Tibial nerve (tissue), 4 donors: Measurements from ENCODE around the gene ABCC4. TPM values are rescaled to one million over a fixed set of nuclear protein-coding genes. Genes with fewer than 3 reads are reported as not detected.
A peak's percentile ranks its signal among the peaks of the same experiment; 100 is the strongest.

Experiments
- DNase-seq, 2 donors: peaks; one replicate each; pipeline ENCODE4 v3.0.0-alpha.2; 2019; ENCODE audit warnings: low spot score in 2 of 2
- H3K27ac ChIP-seq, 4 donors: fragments of 200-600 bp; sonication (generic) in 3 of 4; one replicate each; pipeline ENCODE4 v1.5.1; 2017 to 2019; ENCODE audit warnings: mild to moderate bottlenecking in 1 of 4
- H3K27me3 ChIP-seq, 2 donors: fragments of 200-600 bp; sonication (generic) in 1 of 2; one replicate each; pipeline versions ENCODE4 v1.5.1 to v1.6.0; 2017 to 2019
- H3K36me3 ChIP-seq, 3 donors: fragments of 200-600 bp; sonication (generic); one replicate each; pipeline ENCODE4 v1.5.1; 2018 to 2019
- H3K4me1 ChIP-seq, 4 donors: fragments of 200-600 bp; sonication (generic) in 3 of 4; one replicate each; pipeline ENCODE4 v1.5.1; 2017 to 2019
- H3K4me3 ChIP-seq, 4 donors: fragments of 200-600 bp; sonication (generic) in 3 of 4; one replicate each; pipeline ENCODE4 v1.5.1; 2017 to 2019; ENCODE audit warnings: mild to moderate bottlenecking in 1 of 4, moderate library complexity in 1 of 4
- H3K9me3 ChIP-seq, 4 donors: fragments of 200-600 bp; sonication (generic) in 3 of 4; one replicate each; pipeline ENCODE4 v1.5.1; 2017 to 2019
- CTCF ChIP-seq, 5 experiments: fragments of 200-600 bp in 3 of 5; fragments of 450-650 bp in 2 of 5; sonication (generic) in 3 of 5; IDR thresholded peaks; one replicate each; pipeline ENCODE4 v1.5.1; 2016 to 2019; ENCODE audit warnings: antibody characterized with exemption in 5 of 5, mild to moderate bottlenecking in 3 of 5, moderate library complexity in 2 of 5
- EP300 ChIP-seq, 2 donors: sonication (generic); formaldehyde crosslinking; IDR thresholded peaks; one replicate each; pipeline ENCODE4 v1.6.1; 2017; ENCODE audit warnings: antibody characterized with exemption in 2 of 2, mild to moderate bottlenecking in 1 of 2
- POLR2A ChIP-seq, 2 donors: fragments of 450-650 bp; IDR thresholded peaks; one replicate each; pipeline ENCODE4 v1.6.1; 2017; ENCODE audit warnings: antibody characterized with exemption in 2 of 2, mild to moderate bottlenecking in 2 of 2, moderate library complexity in 2 of 2
- WGBS, 2 donors: methylation state at CpG; one replicate each; pipeline ENCODE4 v1.1.5; 2018; 5-methylcytosine and 5-hydroxymethylcytosine counted together
- total RNA-seq, 4 donors: library from RNA; depleted of rRNA; stranded (reverse); fragments of >200 nt; gene quantifications; one replicate each; pipeline ENCODE4 v1.1.0, GENCODE V29; 2016

The ABCC4 gene
- 10 to 100 TPM in 2 of 4 donors, 1 to 10 TPM in 2; 5.7 to 20.1 (median 9.3) TPM for total RNA-seq

- peaks cover 0 to 22% (median 0%) of the 10 kb centered on the region in 4 donors for H3K4me1 ChIP-seq
- H3K4me3 ChIP-seq, result peak within 1 kb of the TSS; percentile 36 to 80 (median 74)
- no peaks in the 10 kb centered on the region for H3K9me3 ChIP-seq
- peak in 1 of 2 donors; percentile 17 for DNase-seq
- TF ChIP-seq EP300 (IDR thresholded peaks at IDR 0.05), result no peak
- no peak for TF ChIP-seq CTCF (IDR thresholded peaks at IDR 0.05)
- TF ChIP-seq POLR2A (IDR thresholded peaks at IDR 0.05), result peak in 1 of 2 donors; percentile 20
- H3K36me3 ChIP-seq, result no peaks in the 10 kb centered on the region
- 0 to 2% methylated on average over 26 to 53 of the region's 98 CpGs for WGBS, 2 donors
- peak within 1 kb of the TSS in 3 of 4 donors; percentile 67 to 72 (median 71) for H3K27ac ChIP-seq
- no peaks in the 10 kb centered on the region for H3K27me3 ChIP-seq
Measured at GRCh38 chr13:95301183-95301967, at the start of gene ABCC4. Gene ABCC4 (minus strand): TSS chr13:95301451. CDS start chr13:95301314, 137 bp downstream.

GRCh38 chr13:95349267-95349666 is 48.0 kb upstream of the ABCC4 start:
- H3K4me1 ChIP-seq, result no peaks in the 10 kb centered on the region
- 63 to 78% methylated on average over 4 of the region's 4 CpGs for WGBS, 2 donors
- H3K27me3 ChIP-seq, result no peaks in the 10 kb centered on the region
- H3K9me3 ChIP-seq, result no peaks in the 10 kb centered on the region
- no peak overlapping the region for H3K27ac ChIP-seq
- no peak for DNase-seq
- no peaks in the 10 kb centered on the region for H3K36me3 ChIP-seq
- no peak overlapping the region for H3K4me3 ChIP-seq
- TF ChIP-seq POLR2A (IDR thresholded peaks at IDR 0.05), result no peak
- TF ChIP-seq EP300 (IDR thresholded peaks at IDR 0.05), result no peak
- no peak for TF ChIP-seq CTCF (IDR thresholded peaks at IDR 0.05)

GRCh38 chr13:95343944-95344343 is 42.7 kb upstream of the ABCC4 start:
- TF ChIP-seq EP300 (IDR thresholded peaks at IDR 0.05), result no peak
- no peak for TF ChIP-seq CTCF (IDR thresholded peaks at IDR 0.05)
- no peak for TF ChIP-seq POLR2A (IDR thresholded peaks at IDR 0.05)
- Histone ChIP-seq H3K27me3 (no peaks in the 10 kb centered on the region), H3K4me3 (no peak overlapping the region), H3K36me3 (no peaks in the 10 kb centered on the region), H3K4me1 (no peaks in the 10 kb centered on the region), H3K27ac (no peak overlapping the region), H3K9me3 (no peaks in the 10 kb centered on the region)
- DNase-seq, result no peak
- WGBS, 2 donors, result 47 to 65% methylated on average over 3 of the region's 3 CpGs

- 56 to 82% methylated on average over 5 of the region's 5 CpGs for WGBS, 2 donors
- no peak for TF ChIP-seq CTCF (IDR thresholded peaks at IDR 0.05)
- TF ChIP-seq EP300 (IDR thresholded peaks at IDR 0.05), result no peak
- TF ChIP-seq POLR2A (IDR thresholded peaks at IDR 0.05), result no peak
- no peaks in the 10 kb centered on the region for H3K27me3 ChIP-seq
- H3K4me3 ChIP-seq, result no peak overlapping the region
- DNase-seq, result no peak
- H3K9me3 ChIP-seq, result no peaks in the 10 kb centered on the region
- H3K27ac ChIP-seq, result no peak overlapping the region
- no peaks in the 10 kb centered on the region for H3K4me1 ChIP-seq
- H3K36me3 ChIP-seq, result no peaks in the 10 kb centered on the region
Measured at GRCh38 chr13:95341441-95341840, 40.2 kb upstream of the ABCC4 start.

- Histone ChIP-seq H3K36me3 (no peaks in the 10 kb centered on the region), H3K27me3 (no peaks in the 10 kb centered on the region), H3K4me1 (no peaks in the 10 kb centered on the region), H3K27ac (no peak overlapping the region), H3K9me3 (no peaks in the 10 kb centered on the region), H3K4me3 (no peak overlapping the region)
- no peak for DNase-seq
- no peak for TF ChIP-seq EP300 (IDR thresholded peaks at IDR 0.05)
- no peak for TF ChIP-seq POLR2A (IDR thresholded peaks at IDR 0.05)
- TF ChIP-seq CTCF (IDR thresholded peaks at IDR 0.05), result no peak
- 89 to 93% methylated on average over 3 of the region's 3 CpGs for WGBS, 2 donors
Measured at GRCh38 chr13:95338905-95339304, 37.7 kb upstream of the ABCC4 start.
